GOT3 (cell line): Measurements from ENCODE around the gene WBP11.
"Not testable (repeated sequence)": the region's sequence is repeated elsewhere in the genome, so short reads cannot be mapped to it uniquely, and the experiment has no call there.

ENCODE experiments used
- DNase-seq: peaks from one replicate; lab custom pipeline; 2025; ENCODE audit warnings: mixed read lengths; lab: John Stamatoyannopoulos, UW

WBP11 gene

DNA sequence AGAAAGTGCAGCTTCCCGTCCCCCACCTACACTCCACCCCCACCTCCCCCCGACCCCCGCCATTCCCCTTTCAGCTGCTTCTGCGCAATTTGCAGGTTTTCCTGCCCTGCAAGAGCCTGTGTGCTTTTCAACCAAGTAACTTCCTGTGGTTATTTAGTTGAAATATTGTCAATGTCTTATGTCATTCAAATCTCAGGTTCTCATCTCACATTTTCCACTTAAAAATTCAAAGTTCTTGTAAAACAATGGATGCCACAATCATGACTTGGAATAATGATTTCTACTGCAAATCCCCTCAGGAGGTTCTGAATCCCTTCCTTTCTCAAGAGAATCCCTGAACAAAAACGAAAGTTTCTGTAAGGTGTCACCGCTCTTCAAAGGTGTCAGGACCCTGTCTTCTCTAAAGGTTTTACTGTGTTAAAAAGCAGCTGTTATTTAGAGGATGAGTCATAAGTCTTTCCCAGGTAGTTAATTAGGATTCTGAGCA, 31.6 kb downstream of the WBP11 start:
- DNase-seq, result no peak

DNA sequence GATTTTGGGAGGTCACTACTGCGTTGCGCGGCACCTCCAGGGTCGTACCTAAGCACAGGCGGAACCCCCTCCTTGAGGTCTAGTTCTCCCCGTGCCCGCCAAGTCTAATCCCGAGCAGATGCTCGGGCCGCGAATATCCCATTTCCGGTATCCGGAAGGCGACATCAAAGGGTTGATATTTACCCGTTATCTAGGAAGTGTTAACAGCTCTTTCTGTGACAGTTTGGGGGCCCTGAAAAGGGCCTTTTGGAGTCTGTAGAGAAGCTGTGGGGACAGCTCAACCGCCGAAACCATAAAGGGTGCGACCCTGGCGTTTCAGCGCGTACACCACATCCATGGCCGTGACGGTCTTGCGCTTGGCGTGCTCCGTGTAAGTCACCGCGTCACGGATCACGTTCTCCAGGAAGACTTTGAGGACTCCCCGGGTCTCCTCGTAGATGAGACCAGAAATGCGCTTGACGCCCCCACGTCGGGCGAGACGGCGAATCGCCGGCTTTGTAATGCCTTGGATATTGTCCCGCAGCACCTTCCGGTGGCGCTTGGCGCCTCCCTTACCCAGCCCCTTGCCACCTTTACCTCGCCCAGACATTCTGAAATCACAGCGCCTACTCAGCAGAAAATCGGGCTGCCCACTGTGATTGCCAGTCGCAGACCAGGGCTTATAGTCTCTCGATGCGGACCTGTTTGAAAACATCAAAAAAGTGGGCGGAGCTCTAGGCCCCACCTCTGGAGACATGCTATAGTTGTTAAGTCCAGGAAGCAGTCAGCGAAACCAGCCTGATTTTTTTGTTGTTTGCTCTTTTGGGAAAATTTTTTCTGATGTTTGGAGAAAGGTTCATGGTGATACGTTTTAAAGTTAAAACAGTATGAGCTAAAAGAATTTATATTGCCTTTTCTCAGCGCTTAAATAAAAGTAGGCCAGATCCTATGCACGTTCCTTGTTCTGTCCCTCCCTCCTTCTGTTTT, 32.5 kb downstream of the WBP11 start:
- DNase-seq, result peak; percentile 59

DNA sequence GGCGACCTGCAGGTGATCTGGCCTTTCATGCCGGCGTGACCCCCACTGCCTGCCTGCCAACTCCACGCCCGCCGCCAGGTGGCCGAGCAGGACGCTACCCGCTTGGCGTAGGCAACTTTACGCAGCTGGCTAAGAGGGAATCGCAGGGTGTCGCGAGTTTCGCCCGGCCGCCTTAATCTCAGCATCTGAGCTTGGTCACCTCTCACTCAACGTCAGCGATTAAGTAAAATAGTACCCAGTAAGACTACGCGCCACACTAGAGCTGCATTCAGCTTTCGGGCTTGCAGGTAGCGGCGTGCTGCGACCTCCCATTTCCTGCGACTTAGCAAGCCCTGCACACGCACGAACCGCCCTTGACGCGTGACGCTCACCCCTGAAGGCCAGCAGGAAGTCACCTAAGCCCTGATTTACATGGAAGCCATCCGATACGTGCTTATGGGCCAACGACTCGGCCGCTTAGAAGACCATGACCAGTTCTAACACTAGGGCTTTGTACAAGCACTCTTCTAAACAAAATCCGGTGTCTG, 33.2 kb downstream of the WBP11 start:
- DNase-seq, result peak; percentile 49

DNA sequence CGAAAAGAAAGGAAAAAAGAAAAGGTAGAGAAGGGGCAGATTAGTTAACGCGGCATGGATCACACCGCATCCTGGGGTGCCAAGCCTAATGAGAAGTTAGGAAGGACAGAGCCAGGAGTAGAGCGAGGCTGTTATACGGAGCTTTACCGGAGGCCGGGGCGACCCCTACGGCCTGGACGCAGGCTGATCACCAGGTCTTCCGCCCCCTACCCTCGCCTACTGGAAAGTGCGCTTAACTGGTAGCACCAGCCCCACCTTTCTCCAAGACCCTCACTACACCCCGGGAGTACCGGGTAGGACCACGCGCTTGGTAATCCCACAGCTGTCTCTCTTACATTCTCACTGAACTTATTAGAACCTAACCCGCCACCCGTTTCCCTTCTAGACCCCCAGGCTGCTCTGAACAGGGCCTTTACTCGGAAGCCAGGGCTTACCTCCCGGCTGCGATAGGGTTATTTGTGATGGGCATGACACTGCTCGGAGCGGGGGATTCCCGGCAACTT, 33.8 kb downstream of the WBP11 start:
- no peak for DNase-seq

DNA sequence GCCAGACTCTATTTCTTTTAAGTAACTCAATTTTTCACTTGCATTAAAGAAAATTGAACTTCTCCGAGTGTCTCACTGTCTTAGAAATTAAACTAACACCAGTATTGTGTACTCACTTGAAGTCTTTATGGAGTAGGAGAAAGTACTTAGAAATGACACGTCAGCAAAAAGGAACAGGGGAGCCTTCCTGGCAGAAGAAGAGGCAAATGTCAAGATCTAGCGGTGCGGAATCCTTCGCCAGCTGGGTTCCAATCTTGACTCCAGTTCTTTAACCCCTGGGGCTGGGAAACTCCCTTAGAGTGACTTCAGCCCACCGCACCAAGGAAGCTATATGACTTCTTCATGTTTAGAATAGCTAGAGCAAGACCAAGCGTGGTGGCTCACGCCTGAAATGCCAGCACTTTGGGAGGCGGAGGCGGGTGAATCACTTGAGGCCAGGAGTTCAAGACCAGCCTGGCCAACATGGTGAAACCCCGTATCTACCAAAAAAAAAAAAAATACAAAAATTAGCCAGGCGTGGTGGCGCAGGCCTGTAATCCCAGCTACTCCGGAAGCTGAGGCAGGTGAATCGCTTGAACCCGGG, 34.4 kb downstream of the WBP11 start:
- no peak for DNase-seq

DNA sequence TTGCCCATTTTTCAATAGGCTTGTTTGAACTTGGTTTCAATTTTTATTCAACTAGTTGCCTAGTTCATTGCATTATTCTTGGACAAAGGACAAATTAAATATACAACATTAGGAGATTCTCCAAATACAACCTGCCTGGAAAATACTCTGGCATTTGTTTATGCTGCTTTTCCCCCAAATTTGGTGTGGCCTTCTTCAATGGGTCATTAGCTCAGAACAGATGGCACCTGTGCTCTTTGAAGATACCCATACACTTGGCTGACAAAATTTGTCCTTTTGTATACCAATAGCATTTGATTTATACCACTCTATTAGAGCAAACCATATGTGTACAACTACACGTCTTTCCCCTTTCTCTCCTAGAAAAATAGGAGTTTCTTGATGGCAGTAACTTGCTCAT, 35.7 kb downstream of the WBP11 start:
- DNase-seq, result no peak

DNA sequence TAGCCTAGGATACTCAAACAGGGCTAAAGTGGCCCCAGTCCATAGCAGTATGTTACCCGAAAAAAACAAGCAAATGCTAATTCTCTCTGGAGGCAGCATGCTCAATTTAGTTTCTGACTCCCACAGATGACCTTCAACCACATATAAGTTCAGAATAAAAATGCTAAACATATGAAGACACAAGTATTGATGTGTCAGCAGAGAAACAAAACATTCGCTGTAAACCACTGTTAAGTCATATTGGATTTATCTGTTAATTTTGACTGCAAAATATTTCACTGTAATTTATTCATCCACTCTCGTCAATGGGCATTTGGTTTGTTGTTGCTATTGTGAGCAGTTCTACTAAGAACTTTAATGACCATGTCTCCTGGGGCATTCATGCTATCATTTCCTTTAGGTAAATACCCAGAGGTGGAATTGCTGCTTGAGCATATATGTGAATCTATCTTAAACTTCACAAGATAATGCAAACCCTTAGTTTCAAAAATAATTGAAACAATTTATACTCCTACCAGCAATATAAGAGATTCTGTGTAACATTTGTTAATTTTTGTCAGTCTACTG, 36.5 kb downstream of the WBP11 start:
- no peak for DNase-seq

DNA sequence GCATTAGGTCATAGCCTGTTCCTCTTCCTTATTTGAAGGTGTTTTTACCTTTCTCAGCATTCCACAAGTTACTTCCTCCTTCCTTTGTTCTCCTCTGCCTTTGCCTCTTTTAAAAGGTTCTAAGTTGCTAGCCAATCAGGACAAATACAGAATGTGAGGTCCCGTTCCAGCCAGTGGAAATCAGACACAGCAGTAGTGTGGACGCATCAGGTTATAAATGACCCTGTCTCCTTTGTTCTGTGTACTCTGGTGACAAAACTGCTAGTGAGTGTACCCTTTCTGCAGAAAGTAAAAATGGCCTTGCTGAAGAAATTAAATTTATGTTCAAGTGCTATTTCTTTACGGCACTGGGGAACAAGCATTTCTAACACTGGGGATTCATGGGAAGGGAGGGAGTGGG, 37.3 kb downstream of the WBP11 start:
- DNase-seq, result not testable (repeated sequence)

DNA sequence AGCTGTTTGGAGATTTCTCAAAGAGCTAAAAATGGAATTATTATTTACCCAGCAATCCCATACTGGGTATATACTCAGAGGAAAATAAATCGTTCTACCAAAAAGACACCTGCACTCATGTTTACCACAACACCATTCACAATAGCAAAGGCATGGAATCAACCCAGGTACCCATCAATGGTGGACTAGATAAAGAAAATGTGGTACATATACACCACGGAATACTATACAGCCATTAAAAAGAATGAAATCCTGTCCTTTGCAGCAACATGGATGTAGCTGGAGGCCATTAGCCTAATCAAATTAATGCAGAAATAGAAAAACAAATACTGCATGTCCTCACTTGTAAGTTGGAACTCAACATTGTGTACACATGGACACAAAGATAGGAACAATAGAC, 37.9 kb downstream of the WBP11 start:
- DNase-seq, result no peak

DNA sequence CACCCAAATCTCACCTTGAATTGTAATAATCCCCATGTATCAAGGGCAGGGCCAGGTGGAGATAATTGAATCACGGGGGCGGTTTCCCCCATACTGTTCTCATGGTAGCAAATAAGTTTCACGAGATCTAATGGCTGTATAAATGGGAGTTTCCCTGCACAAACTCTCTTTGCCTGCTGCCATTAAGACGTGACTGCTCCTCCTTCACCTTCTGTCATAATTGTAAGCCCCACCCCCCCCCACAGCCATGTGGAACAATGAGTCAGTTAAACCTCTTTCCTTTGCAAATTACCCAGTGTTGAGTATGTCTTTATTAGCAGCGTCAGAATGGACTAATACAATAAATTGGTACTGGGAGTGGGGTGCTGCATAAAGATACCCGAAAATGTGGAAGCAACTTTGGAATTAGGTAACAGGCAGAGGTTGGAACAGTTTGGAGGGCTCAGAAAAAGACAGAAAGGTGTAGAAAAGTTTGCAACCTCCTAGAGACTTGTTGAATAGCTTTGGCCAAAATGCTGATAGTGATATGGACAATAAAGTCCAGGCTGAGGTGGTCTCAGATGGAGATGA, 43.5 kb downstream of the WBP11 start:
- not testable (repeated sequence) for DNase-seq

DNA sequence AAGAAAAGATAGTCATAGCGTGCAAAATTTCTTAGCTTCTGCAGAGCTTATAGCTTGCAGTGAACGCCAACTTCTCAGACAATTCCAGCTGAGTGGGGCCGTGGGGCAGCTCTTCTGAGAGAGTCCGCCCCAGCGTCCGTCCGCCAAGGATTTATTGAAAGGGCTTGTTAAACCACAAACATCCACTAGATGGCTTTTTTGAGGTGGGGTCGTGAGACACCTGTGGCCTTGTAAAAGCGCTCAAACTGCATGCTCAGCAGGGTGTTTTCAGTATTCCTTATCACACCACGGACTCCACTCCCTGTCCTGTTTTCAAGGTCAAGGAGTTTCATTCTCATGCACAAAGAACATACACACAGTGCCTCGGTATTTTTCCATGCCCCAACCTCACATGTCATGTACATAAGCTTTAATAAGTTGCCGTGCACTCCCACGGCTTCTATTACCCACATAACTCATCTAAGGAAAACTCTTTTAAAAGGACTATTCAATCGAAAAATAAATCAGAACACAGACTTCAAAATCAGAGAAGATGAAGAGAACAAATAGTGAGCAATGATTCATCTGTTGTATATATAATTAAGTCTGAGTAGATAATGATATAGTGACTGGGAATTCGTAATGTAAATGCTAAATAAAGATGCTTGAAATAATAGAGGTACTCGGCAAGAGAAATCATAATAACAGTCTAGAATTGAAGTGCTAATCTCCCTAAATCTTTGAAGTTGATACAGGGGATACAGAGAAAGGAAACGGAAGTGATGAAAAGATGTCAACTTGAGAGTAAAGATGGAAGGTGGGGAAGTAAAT, 46.7 kb downstream of the WBP11 start:
- DNase-seq, result no peak

DNA sequence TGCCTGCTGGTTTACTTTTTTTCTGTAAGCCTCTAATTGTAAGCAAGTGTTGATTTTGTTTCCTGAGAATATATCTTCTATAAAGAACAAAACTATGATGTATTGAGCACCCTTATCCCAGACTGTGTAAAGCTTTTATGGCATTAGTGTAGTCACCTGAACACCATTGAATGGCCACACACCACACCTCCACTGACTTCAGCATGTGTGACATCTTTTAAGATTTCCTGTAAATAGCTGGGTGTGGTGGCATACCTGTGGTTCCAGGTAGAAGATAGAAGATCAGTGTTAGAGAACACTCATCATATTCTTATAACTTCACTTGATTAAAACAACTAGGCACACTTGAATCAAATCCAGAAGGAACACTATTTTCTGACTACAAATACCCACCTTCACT, 51.3 kb downstream of the WBP11 start:
- DNase-seq, result no peak

DNA sequence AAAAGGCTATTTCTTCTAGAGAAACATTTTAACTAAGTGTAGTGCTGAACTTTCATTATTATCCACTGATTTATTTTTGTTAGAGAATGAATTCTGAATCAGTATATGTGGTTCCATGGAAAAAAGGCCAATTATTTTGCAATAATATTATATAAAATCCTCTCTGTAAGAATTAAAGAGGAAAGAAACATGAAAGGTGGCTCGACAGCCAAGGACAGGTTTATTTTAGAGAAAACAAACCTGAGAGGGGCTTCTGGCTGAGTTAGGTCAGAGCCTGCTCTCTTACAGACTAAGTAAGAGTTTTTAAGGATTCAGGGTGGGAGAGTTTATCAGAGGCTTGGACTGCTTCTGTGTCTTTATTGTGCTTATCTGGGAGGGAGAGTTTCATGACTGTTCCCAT, 60.2 kb downstream of the WBP11 start:
- no peak for DNase-seq

DNA sequence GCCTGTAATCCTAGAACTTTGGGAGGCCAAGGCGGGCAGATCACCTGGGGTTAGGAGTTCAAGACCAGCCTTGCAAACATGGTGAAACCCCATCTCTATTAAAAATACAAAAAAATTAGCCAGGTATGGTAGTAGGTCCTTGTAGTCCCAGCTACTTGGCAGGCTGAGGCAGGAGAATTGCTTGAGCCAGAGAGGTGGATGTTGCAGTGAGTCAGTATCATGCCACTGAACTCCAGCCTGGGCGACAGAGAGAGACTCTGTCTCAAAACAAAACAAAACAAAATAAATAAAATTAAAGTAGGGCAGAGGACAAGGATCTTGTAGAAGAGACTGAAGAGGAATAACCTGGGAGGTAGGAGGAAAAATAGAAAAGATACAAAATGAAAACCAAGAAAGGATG, 61.3 kb downstream of the WBP11 start:
- DNase-seq, result no peak

DNA sequence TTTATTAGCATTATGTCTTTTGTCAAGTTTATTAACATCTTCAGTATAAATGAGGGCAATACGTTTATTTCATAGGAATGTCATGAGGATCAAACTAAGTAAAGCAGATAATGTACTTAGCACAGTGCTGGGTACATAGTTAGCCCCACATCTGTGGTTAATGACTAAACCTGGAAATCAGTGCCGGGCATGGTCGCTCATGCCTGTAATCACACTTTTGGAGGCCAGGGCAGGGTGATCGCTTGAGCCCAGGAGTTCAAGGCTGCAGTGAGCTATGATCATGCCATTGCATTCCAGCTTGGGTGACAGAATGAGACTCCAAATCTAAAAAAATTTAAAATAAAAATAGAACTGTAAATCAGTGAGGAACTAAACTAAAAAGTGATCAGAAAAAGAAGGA, 62.1 kb downstream of the WBP11 start:
- DNase-seq, result no peak

DNA sequence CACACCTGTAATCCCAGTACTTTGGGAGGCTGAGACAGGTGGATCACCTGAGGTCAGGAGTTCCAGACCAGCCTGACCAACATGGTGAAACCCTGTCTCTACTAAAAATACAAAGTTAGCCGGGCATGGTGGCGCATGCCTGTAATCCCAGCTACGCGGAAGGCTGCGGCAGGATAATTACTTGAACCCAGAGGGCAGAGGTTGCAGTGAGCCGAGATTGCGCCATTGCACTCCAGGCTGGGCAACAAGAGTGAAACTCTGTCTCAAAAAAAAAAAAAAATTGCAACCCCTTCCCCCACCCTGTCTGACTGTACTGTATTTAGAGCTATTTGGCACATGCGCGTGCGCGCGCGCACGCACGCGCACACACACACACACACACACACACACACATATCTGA, 66.8 kb downstream of the WBP11 start:
- DNase-seq, result not testable (repeated sequence)
